Measurements from ENCODE around the gene CAMK2B.
A peak's percentile ranks its signal among the peaks of the same experiment; 100 is the strongest.
"Not testable (repeated sequence)": the region's sequence is repeated elsewhere in the genome, so short reads cannot be mapped to it uniquely, and the experiment has no call there.

The CAMK2B gene

DNA sequence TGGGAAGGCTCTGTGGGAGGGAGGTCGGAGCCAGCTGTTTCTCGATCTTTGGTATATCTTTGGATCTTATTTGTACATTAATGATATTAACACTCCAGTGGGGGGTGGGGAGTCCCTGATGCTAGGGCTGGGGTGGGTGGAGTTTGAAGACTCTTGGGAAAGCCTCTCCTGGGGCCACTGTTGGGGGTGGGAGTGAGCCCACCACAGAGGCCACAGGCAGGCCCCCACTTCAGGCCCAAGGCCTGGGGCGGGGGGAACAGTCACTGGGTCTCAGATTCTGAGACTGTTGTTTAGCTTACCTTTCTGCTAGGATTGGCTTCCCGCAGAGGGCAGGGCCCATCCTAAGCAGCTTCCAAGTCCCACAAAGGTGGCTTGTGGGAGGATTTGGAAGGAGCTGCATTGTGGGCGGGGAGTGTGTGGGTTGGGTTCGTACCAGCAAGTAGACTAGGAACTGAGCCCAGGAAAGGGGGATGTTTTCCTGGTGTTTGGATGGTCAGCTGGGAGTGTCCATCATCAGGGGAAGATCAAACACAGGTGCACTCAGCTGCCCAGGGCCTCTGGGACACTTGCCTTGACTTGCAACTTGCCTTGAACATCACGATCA is 112.7 kb downstream of the CAMK2B start:
- DNase-seq, result peak in 1 of 5 donors; percentile 4

GRCh38 chr7:44212018-44212417 is 113.4 kb downstream of the CAMK2B start:
- peak in 1 of 5 donors; percentile 4 for DNase-seq

DNA sequence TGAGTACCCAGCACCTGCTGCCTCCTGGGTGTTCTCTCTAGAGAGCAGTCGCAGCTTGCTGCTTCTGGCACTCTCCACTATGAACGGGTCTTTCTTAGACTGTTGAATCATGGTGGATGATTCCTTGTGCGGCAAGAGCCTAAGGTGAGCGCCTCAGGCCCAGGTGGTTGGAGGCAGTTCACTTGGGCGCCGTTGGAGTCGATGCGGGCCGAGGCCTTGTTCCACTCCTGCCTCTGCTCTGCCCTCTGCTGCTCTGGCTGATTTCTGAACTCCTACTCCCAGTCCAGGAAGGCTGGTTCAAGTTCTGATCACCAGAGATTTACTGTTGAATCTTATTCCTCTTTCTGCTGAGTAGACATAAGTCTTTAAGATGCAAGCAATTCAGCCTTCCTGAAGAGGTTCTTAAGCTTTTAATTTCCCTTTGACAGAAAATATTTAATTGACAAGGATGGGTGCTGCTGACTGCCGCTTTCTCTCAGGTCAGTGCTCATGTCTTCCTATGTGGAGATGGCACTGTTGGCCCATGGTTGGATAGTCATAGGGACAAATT is 114.2 kb downstream of the CAMK2B start:
- no peak for DNase-seq

- peak in 1 of 5 donors; percentile 1 for DNase-seq
Observed at GRCh38 chr7:44210107-44210506, 115.3 kb downstream of the CAMK2B start.

DNA sequence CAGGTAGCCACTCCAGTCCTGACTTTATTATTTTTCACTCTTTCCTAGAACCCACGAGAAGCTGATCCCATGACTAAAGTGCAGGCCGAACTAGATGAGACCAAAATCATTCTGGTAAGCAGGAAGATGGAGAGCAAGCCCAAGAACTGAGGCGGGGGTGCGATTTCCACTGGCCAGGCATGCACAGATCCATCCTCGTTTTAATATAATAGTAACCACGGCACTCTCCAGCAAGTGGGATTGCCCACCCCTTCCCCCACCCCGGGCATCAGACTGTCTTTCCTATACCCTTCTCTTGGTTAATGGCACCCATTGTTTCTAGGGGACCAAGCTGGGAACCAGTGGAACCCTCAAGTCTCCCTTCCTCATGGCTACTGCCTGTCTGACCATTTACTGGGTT is 117.3 kb downstream of the CAMK2B start:
- no peak for DNase-seq

DNA sequence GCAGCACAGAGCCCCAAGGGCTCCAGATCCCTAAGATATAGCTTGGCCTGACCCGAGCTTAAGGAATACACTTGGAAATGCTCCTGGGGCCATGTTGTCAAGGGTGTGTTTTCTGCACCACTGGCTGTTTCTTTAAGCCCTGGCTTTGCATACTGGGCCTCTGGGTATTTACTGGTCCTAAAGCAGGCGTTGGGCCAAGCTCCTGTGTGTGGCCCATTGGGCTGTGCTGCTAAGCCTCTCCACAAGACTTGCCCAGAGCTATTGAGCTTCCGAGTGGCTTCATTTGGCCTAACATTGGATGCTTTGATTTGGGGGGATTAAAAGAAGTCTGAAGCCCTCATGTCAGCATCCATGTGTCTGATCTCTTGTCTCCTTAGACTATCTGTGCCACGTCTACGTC is 119.4 kb downstream of the CAMK2B start:
- no peak for DNase-seq

GRCh38 chr7:44201813-44202212 is 123.6 kb downstream of the CAMK2B start:
- DNase-seq, result no peak

- peak; percentile 85 to 97 (median 92) for DNase-seq
Observed at GRCh38 chr7:44200699-44201461, 124.5 kb downstream of the CAMK2B start, which contains the start of gene YKT6. Gene YKT6, plus strand, starts transcription at chr7:44200978. Its CDS starts 158 bp downstream, at chr7:44201136.

DNA sequence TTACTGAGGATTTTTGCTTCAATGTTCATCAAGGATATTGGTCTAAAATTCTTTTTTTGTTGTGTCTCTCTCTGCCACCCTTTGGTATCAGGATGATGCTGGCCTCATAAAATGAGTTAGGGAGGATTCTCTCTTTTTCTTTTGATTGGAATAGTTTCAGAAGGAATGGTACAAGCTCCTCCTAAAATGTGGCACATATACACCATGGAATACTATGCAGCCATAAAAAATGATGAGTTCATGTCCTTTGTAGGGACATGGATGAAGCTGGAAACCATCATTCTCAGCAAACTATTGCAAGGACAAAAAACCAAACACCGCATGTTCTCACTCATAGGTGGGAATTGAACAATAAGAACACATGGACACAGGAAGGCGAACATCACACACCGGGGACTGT is 125.2 kb downstream of the CAMK2B start:
- not testable (repeated sequence) for DNase-seq

GRCh38 chr7:44197474-44197873 is 127.9 kb downstream of the CAMK2B start:
- no peak for DNase-seq

- DNase-seq, result peak in 1 of 5 donors; percentile 22
Observed at GRCh38 chr7:44196450-44196872, 128.9 kb downstream of the CAMK2B start.

DNA sequence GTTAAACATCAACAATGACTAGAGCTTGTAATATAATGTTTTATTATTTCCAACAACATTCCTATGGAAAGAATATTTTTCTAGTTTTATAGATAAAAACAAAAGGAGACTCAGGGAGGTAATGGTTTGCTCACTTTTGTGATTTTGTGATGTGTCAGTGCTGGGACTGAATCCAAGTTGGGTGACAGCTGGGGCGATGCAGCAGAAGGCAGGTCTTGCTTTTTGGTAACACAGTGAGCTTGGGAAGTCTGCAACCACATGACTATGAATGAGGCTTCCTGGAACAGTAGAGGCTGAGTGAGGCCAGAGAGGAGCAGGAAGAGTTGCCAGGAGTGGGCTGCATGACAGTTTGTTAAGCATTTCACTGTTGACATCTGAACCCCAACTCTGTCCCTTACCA is 129.5 kb downstream of the CAMK2B start:
- no peak for DNase-seq

DNA sequence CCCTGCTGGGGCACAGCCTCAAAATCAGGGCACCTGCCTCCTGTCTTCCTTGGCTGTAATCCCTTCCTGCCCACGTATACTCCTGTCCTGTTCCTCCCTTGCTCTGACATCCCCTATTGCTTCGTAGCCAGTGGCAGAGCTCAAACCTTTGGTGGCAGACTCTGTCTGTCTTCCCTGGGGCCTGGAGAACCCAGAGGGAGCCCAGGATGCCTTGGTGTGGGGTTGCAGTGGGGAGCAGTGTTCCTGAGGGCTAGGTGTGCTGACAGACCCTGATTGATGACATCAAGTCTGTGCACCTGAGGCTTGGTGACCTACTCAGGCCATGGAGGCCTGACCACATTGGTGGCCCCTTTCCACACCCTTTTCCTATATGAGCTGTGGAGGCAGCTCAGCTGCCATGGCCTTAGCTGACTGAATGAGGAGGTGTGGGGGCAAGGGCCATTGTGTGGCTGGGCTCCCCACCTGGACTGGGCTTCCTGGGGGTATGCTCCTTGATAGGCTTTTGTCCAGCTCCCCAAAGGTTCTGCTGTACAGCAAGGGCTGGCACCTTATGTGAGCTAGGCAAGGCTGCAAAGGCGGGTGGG is 130.7 kb downstream of the CAMK2B start:
- DNase-seq, result no peak

DNA sequence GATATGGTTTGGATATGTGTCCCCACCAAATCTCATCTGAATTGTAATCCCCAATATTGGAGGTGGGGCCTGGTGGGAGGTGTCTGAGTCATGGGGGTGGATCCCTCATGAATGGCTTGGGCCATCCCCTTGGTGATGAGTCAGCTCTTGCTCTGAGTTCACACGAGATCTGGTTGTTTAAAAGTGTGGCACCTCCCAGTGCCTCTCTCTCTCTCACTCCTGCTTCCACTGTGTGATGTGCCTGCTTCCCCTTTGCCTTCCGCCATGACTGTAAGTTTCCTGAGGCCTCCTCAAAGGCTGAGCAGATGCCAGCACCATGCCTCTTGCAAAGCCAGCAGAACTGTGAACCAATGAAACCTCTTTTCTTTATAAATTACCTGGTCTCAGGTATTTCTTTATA is 131.3 kb downstream of the CAMK2B start:
- no peak for DNase-seq

DNA sequence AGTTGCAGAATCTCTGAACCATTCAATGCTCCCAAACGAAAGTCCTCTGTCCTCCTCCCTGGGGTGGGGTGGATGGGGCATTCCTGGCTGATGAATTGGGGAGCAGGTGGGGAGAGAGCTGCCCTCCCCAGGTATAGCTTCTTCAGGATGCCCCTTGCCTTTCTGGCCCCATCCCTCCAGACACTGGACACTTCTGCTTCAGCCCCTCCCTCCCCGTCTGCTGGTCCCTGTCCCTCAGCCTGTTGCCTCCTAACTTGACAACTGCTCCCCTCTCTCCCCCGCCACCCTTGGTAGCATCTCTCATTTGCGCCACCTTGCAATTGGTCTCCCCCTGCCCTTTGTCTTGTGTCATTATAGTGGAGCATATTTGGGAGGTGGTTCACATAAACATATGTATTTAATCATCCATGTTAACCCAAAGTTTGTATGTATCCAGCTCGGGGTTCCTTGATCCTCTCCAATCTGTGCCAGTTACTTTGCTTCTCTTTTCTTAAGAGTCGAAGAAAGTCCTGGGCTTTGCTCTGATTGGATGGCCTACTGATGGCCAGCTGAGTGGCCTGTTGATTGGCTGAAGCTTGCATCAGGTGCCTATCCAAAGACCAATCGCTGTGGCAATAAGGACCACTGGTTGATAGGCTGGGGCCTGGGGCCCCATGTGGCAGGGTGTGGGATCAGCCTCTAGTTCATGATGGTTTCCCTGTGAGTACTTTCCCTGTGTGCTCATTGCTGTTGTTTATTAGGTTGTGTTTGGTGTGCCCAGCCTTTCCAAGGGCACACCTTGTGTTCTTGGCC is 132.2 kb downstream of the CAMK2B start:
- no peak for DNase-seq

- no peak for DNase-seq
Observed at GRCh38 chr7:44191171-44191570, 134.2 kb downstream of the CAMK2B start.

DNA sequence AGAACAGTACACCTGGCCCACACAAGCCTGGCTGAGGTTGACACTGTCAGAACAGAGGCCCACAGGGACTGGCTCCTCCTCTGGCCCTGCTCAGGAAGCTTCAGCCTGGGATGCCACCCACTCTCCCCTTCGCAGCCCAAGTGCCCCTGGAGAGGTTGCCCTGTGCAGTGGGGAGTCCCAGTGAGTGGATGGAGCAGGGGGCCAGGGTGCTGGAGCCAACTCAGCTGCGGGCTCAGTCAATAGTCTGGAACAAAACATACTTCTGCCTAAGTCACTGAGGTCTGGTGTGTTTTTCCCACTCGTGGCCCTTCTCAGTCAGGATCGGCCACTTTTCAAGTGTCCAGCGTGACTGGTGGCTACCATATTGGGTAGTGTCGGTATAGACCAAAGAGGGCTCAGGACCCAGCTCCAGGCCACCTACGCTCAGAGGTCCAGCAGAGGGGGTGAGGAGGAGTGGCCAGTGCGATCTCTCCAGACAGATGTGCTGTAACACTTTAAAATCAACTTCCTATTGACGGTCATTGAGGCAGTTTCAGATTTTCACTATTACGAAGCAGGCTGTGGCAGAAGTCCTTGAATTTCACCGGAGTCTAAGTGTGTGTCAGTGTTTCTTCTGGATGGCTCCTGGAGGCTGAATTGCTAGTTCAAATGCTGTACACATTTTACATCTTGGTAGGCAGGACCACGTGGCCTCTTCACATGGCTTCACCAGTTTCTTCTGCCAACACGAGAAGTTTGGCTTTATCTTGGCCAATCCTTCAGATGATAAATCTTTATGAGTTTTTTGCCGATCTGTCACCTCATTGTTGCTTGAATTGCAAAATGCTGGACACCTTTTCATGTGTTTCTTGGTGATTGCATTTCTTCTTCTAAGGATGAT is 135.2 kb downstream of the CAMK2B start:
- no peak for DNase-seq

DNA sequence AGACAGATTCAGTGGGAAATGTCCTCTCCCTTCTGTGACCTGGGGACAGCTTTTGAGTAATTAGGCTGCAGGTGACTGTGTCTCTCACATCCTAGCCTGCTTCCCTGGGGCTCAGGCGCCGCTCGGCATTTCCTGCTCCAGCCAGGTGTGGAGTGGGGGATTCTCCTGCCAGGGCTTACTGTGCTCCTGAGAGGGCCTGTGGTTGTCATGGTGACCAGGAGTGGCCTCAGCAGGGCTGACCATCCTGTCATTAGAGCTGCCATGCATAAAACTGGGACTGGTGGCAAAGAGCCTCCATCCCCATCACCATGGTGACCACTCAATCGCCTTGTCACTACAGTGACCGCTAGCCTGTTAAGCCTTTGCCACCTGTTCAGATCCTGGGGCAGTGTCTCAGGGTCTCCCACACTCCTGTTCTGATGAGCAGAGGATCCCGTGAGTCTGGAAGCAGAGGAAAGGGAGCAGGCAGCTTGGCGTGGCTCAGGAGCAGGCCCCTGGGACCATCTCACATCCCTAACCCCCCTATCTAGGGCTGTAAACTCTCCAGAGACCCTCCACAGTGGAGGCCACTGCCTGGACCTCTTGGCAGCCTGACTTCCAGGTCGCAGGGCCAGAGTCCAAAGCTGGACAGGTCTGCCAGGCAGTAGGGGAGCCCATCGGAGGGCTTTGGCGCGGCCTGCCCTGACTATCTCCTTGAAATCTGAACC is 136.0 kb downstream of the CAMK2B start, which contains the start of gene GCK:
Gene GCK (minus strand): TSS at position 154 of the 707 bp plus-strand sequence. CDS start 486 bp downstream, outside the sequence.
- DNase-seq, result no peak

- DNase-seq, result no peak
Observed at GRCh38 chr7:44188480-44189225, 136.7 kb downstream of the CAMK2B start.
